NCI-H226 (cell line): ENCODE results near the gene NMUR2.

Experiments used
- DNase-seq: peaks from one replicate; pipeline ENCODE4 v3.0.0-alpha.2; 2015

Gene NMUR2

GRCh38 chr5:152405145-152405544 lies at the start of gene NMUR2:
Gene NMUR2, minus strand, starts transcription at chr5:152405279. Its CDS starts 166 bp downstream, at chr5:152405113.
- no peak for DNase-seq

- DNase-seq: no peak
Observed at GRCh38 chr5:152443935-152444334, 38.9 kb upstream of the NMUR2 start.

GRCh38 chr5:152439791-152440190 lies 34.7 kb upstream of the NMUR2 start:
- DNase-seq: no peak

GRCh38 chr5:152437866-152438265 lies 32.8 kb upstream of the NMUR2 start:
- no peak for DNase-seq

- no peak for DNase-seq
Observed at GRCh38 chr5:152427721-152428120, 22.6 kb upstream of the NMUR2 start.

- no peak for DNase-seq
Observed at GRCh38 chr5:152425083-152425482, 20.0 kb upstream of the NMUR2 start.

GRCh38 chr5:152424501-152424900 lies 19.4 kb upstream of the NMUR2 start:
- DNase-seq: no peak

- DNase-seq: no peak
Observed at GRCh38 chr5:152422081-152422480, 17.0 kb upstream of the NMUR2 start.

GRCh38 chr5:152412129-152412528 lies 7.0 kb upstream of the NMUR2 start:
- DNase-seq: no peak

- DNase-seq: no peak
Observed at GRCh38 chr5:152406082-152406481, 1.0 kb upstream of the NMUR2 start.

GRCh38 chr5:152404494-152404893 lies 585 bp downstream of the NMUR2 start:
- no peak for DNase-seq

GRCh38 chr5:152403046-152403445 lies 2.0 kb downstream of the NMUR2 start:
- no peak for DNase-seq

- DNase-seq: no peak
Observed at GRCh38 chr5:152400846-152401245, 4.2 kb downstream of the NMUR2 start.

- DNase-seq: no peak
Observed at GRCh38 chr5:152397581-152397980, 7.5 kb downstream of the NMUR2 start.

- no peak for DNase-seq
Observed at GRCh38 chr5:152393441-152393840, 11.6 kb downstream of the NMUR2 start.

GRCh38 chr5:152389208-152389849 lies 15.8 kb downstream of the NMUR2 start:
- no peak for DNase-seq

- no peak for DNase-seq
Observed at GRCh38 chr5:152388610-152389009, 16.5 kb downstream of the NMUR2 start.

- DNase-seq: no peak
Observed at GRCh38 chr5:152380415-152381123, 24.5 kb downstream of the NMUR2 start.

- DNase-seq: no peak
Observed at GRCh38 chr5:152379331-152379730, 25.7 kb downstream of the NMUR2 start.

- DNase-seq: no peak
Observed at GRCh38 chr5:152378730-152379129, 26.3 kb downstream of the NMUR2 start.

GRCh38 chr5:152376886-152377285 lies 28.2 kb downstream of the NMUR2 start:
- DNase-seq: no peak

- no peak for DNase-seq
Observed at GRCh38 chr5:152374711-152375275, 30.3 kb downstream of the NMUR2 start.

- no peak for DNase-seq
Observed at GRCh38 chr5:152372875-152373274, 32.2 kb downstream of the NMUR2 start.

GRCh38 chr5:152369298-152369697 lies 35.8 kb downstream of the NMUR2 start:
- no peak for DNase-seq
